ENCODE results near the gene SLCO2B1. TPM values are rescaled to one million over a fixed set of nuclear protein-coding genes. Genes with fewer than 3 reads are reported as not detected.

Gene SLCO2B1
- total RNA-seq, 1 donor from 2014 or later: not detected

GRCh38 chr11:75160880-75161279, 10.0 kb downstream of the SLCO2B1 start:
- Mint-ChIP-seq H3K27me3 (ENCODE audit: low read depth) (no peaks in the 10 kb centered on the region), H3K4me3 (no peak overlapping the region), H3K9me3 (peaks cover 9% of the 10 kb centered on the region)

GRCh38 chr11:75161506-75162095, 10.7 kb downstream of the SLCO2B1 start:
- no peak overlapping the region for H3K27ac Mint-ChIP-seq (ENCODE audit: unreplicated experiment)
- no peaks in the 10 kb centered on the region for H3K36me3 Mint-ChIP-seq (ENCODE audit: low read depth)
- H3K9me3 Mint-ChIP-seq: peaks cover 9% of the 10 kb centered on the region
- H3K27me3 Mint-ChIP-seq (ENCODE audit: low read depth): no peaks in the 10 kb centered on the region
- TF ChIP-seq, protein P1, sequence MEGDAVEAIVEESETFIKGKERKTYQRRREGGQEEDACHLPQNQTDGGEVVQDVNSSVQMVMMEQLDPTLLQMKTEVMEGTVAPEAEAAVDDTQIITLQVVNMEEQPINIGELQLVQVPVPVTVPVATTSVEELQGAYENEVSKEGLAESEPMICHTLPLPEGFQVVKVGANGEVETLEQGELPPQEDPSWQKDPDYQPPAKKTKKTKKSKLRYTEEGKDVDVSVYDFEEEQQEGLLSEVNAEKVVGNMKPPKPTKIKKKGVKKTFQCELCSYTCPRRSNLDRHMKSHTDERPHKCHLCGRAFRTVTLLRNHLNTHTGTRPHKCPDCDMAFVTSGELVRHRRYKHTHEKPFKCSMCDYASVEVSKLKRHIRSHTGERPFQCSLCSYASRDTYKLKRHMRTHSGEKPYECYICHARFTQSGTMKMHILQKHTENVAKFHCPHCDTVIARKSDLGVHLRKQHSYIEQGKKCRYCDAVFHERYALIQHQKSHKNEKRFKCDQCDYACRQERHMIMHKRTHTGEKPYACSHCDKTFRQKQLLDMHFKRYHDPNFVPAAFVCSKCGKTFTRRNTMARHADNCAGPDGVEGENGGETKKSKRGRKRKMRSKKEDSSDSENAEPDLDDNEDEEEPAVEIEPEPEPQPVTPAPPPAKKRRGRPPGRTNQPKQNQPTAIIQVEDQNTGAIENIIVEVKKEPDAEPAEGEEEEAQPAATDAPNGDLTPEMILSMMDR (conservative IDR thresholded peaks at IDR 0.05): no peak
- peaks cover 12% of the 10 kb centered on the region for H3K4me1 Mint-ChIP-seq
- DNase-seq (ENCODE audit: low read depth, low spot score): no peak
- no peak overlapping the region for H3K4me3 Mint-ChIP-seq

More at GRCh38 chr11:75160880-75161279, 10.0 kb downstream of the SLCO2B1 start:
- Mint-ChIP-seq H3K27ac (ENCODE audit: unreplicated experiment) (no peak overlapping the region), H3K4me1 (peaks cover 8% of the 10 kb centered on the region), H3K36me3 (ENCODE audit: low read depth) (no peaks in the 10 kb centered on the region)
- no peak for DNase-seq (ENCODE audit: low read depth, low spot score)
- TF ChIP-seq, protein P1 (conservative IDR thresholded peaks at IDR 0.05): no peak

GRCh38 chr11:75162954-75163353, 12.0 kb downstream of the SLCO2B1 start:
- no peak overlapping the region for H3K27ac Mint-ChIP-seq (ENCODE audit: unreplicated experiment)
- H3K27me3 Mint-ChIP-seq (ENCODE audit: low read depth): no peaks in the 10 kb centered on the region
- TF ChIP-seq, protein P1 (conservative IDR thresholded peaks at IDR 0.05): no peak
- DNase-seq (ENCODE audit: low read depth, low spot score): no peak
- no peaks in the 10 kb centered on the region for H3K36me3 Mint-ChIP-seq (ENCODE audit: low read depth)
- H3K4me1 Mint-ChIP-seq: peaks cover 13% of the 10 kb centered on the region
- H3K4me3 Mint-ChIP-seq: no peak overlapping the region
- H3K9me3 Mint-ChIP-seq: peaks cover 9% of the 10 kb centered on the region

- DNase-seq (ENCODE audit: low read depth, low spot score): no peak
- peaks cover 13% of the 10 kb centered on the region for H3K4me1 Mint-ChIP-seq
- TF ChIP-seq, protein P1 (conservative IDR thresholded peaks at IDR 0.05): no peak
- H3K9me3 Mint-ChIP-seq: peaks cover 9% of the 10 kb centered on the region
- no peaks in the 10 kb centered on the region for H3K27me3 Mint-ChIP-seq (ENCODE audit: low read depth)
- no peaks in the 10 kb centered on the region for H3K36me3 Mint-ChIP-seq (ENCODE audit: low read depth)
- H3K4me3 Mint-ChIP-seq: no peak overlapping the region
- H3K27ac Mint-ChIP-seq (ENCODE audit: unreplicated experiment): no peak overlapping the region
Measured at GRCh38 chr11:75163921-75164849, 13.3 kb downstream of the SLCO2B1 start.

DNA sequence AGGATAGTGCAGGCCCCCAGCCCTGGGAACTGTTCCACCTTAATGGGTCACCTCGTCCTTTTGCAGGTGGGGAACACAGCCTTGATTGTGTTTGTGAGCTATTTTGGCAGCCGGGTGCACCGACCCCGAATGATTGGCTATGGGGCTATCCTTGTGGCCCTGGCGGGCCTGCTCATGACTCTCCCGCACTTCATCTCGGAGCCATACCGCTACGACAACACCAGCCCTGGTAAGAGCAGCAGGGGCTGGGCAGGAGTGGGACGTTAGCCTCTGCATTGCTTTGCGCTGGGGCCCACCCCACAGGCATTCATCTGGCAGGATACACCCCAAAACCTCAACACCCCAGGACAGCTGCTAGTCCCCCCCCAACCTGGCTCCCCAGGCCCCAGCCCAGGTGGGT, 14.8 kb downstream of the SLCO2B1 start:
- Mint-ChIP-seq H3K36me3 (ENCODE audit: low read depth) (no peaks in the 10 kb centered on the region), H3K27ac (ENCODE audit: unreplicated experiment) (no peak overlapping the region), H3K9me3 (peaks cover 6% of the 10 kb centered on the region), H3K4me3 (no peak overlapping the region), H3K4me1 (peaks cover 13% of the 10 kb centered on the region), H3K27me3 (ENCODE audit: low read depth) (no peaks in the 10 kb centered on the region)
- TF ChIP-seq, protein P1 (conservative IDR thresholded peaks at IDR 0.05): no peak
- no peak for DNase-seq (ENCODE audit: low read depth, low spot score)
